Endothelial cell of umbilical vein (primary cell): ENCODE results near the gene TSSK1B. TPM values are rescaled to one million over a fixed set of nuclear protein-coding genes. Genes with fewer than 3 reads are reported as not detected.

Source experiments
- BruUV-seq: library from RNA; stranded (reverse); fragments of 400-500 nt; replicated peaks from 2 replicates; lab custom pipeline; 2021; lab: Mats Ljungman, UMichigan
- CTCF ChIA-PET: fragments of 300-600, 350-600 bp; sonication (Branson Sonifier 250); formaldehyde crosslinking; loops from one replicate; lab custom pipeline; 2021; ENCODE audit warnings: antibody characterized with exemption, inconsistent platforms; lab: Charles Lee
- POLR2A ChIA-PET: fragments of 300-600, 350-600 bp; sonication (Branson Sonifier 250); formaldehyde crosslinking; loops from one replicate; lab custom pipeline; 2021; ENCODE audit warnings: antibody characterized with exemption, inconsistent platforms; lab: Charles Lee
- DNase-seq: peaks from one replicate; pipeline ENCODE4 v3.0.0-alpha.2; 2011; ENCODE audit warnings: low read depth, low spot score
- FAIRE-seq: peaks from 2 replicates; lab custom pipeline; 2011; peaks lifted over from hg19 to GRCh38; lab: Jason Lieb, UNC
- H2AFZ ChIP-seq: 2 replicates; pipeline ENCODE4 v1.6.0; 2012; ENCODE audit warnings: low read depth, low read length, control low read depth, inconsistent platforms
- H3K27ac ChIP-seq: 2 replicates; pipeline ENCODE4 v1.5.1; 2011; ENCODE audit warnings: low read depth, mild to moderate bottlenecking, control low read depth, low read length, moderate library complexity; ENCODE audit not compliant: insufficient read depth
- H3K27me3 ChIP-seq, 2 experiments: 2 replicates each; pipeline versions ENCODE4 v1.6.0 to v1.6.1; 2011; ENCODE audit warnings: low read length in 2 of 2, mixed read lengths in 1 of 2; ENCODE audit not compliant: control insufficient read depth in 2 of 2, insufficient read depth in 2 of 2
- H3K36me3 ChIP-seq, 2 experiments: 2 replicates in 1 of 2; 3 replicates in 1 of 2; pipeline ENCODE4 v1.5.1; 2011; ENCODE audit warnings: low read length in 2 of 2, mild to moderate bottlenecking in 1 of 2, moderate library complexity in 1 of 2; ENCODE audit not compliant: control insufficient read depth in 2 of 2, insufficient read depth in 2 of 2; ENCODE audit errors: extremely low read depth in 1 of 2
- H3K4me1 ChIP-seq: 3 replicates; pipeline ENCODE4 v1.5.1; 2011; ENCODE audit warnings: mild to moderate bottlenecking, low read length; ENCODE audit not compliant: control insufficient read depth, insufficient read depth; ENCODE audit errors: extremely low read depth
- H3K4me2 ChIP-seq: 2 replicates; pipeline ENCODE4 v1.6.1; 2011; ENCODE audit warnings: low read length, control low read depth, mixed read lengths; ENCODE audit not compliant: insufficient read depth
- H3K4me3 ChIP-seq, 3 experiments: fragments of 200-600 bp in 1 of 3; sonication (generic), shearing (Covaris generic) in 1 of 3; replicated peaks in 1 of 3; 2 replicates each; pipeline ENCODE4 v1.5.1; 2011 to 2016; ENCODE audit warnings: control low read depth in 3 of 3, low read length in 3 of 3, mild to moderate bottlenecking in 2 of 3, inconsistent platforms in 1 of 3, low read depth in 1 of 3, moderate library complexity in 1 of 3; ENCODE audit not compliant: insufficient read depth in 1 of 3
- H3K79me2 ChIP-seq: 2 replicates; pipeline ENCODE4 v1.6.0; 2012; ENCODE audit warnings: low read length, inconsistent platforms; ENCODE audit not compliant: control insufficient read depth, insufficient read depth
- H3K9ac ChIP-seq: replicated peaks from 2 replicates; pipeline ENCODE3; 2011; ENCODE audit warnings: low read length, control low read depth; ENCODE audit not compliant: insufficient read depth; ENCODE audit errors: extremely low read depth
- H3K9me1 ChIP-seq: replicated peaks from 3 replicates; pipeline ENCODE4 v1.6.0; 2011; ENCODE audit warnings: mild to moderate bottlenecking, low read length; ENCODE audit not compliant: control insufficient read depth, insufficient read depth; ENCODE audit errors: extremely low read depth
- H3K9me3 ChIP-seq: replicated peaks from 2 replicates; pipeline ENCODE4 v1.5.1; 2012; ENCODE audit warnings: low read length, inconsistent platforms; ENCODE audit not compliant: control insufficient read depth, insufficient read depth
- H4K20me1 ChIP-seq: replicated peaks from 2 replicates; pipeline ENCODE3; 2011; ENCODE audit warnings: mild to moderate bottlenecking, low read length; ENCODE audit not compliant: control insufficient read depth, insufficient read depth; ENCODE audit errors: extremely low read depth
- CTCF ChIP-seq, 2 donors: IDR thresholded peaks; 1 replicate in 1 of 2; 2 replicates in 1 of 2; pipeline ENCODE4 v1.5.1; 2011; ENCODE audit warnings: low read length in 2 of 2, mild to moderate bottlenecking in 2 of 2, moderate library complexity in 2 of 2, control low read depth in 1 of 2, inconsistent platforms in 1 of 2, low read depth in 1 of 2; ENCODE audit not compliant: insufficient read depth in 1 of 2; ENCODE audit errors: extremely low read depth in 1 of 2
- EZH2 ChIP-seq: IDR thresholded peaks from 2 replicates; pipeline ENCODE4 v1.6.1; 2012; ENCODE audit warnings: borderline replicate concordance, low read depth, mild to moderate bottlenecking, moderate library complexity, low read length, inconsistent platforms; ENCODE audit not compliant: severe bottlenecking
- FOS ChIP-seq: IDR thresholded peaks from 2 replicates; pipeline ENCODE4 v1.6.1; 2011; ENCODE audit warnings: mild to moderate bottlenecking, low read length, moderate library complexity, borderline replicate concordance; ENCODE audit not compliant: insufficient read depth
- GATA2 ChIP-seq: IDR thresholded peaks from 2 replicates; pipeline ENCODE4 v1.7.0; 2011; ENCODE audit warnings: low read depth, mild to moderate bottlenecking, moderate library complexity, mixed read lengths, low read length; ENCODE audit not compliant: insufficient read length, insufficient read depth
- JUN ChIP-seq: IDR thresholded peaks from 2 replicates; pipeline ENCODE4 v1.6.1; 2011; ENCODE audit warnings: borderline replicate concordance, low read depth; ENCODE audit not compliant: insufficient read length, insufficient read depth
- MAX ChIP-seq: IDR thresholded peaks from 2 replicates; pipeline ENCODE4 v1.6.1; 2011; ENCODE audit not compliant: insufficient read depth, insufficient read length
- MYC ChIP-seq: IDR thresholded peaks from one replicate; pipeline ENCODE4 v1.6.1; 2011; ENCODE audit warnings: mild to moderate bottlenecking, low read depth, low read length
- POLR2A ChIP-seq: IDR thresholded peaks from 2 replicates; pipeline ENCODE4 v1.6.1; 2012; ENCODE audit warnings: low read depth, mild to moderate bottlenecking, control low read depth, low read length
- POLR2AphosphoS5 ChIP-seq: IDR thresholded peaks from 2 replicates; pipeline ENCODE4 v1.6.1; 2012; ENCODE audit warnings: low read depth, mild to moderate bottlenecking, control low read depth, low read length, moderate library complexity; ENCODE audit not compliant: insufficient read depth
- dilution Hi-C: fragments of 300-500 bp; cut with MboI; formaldehyde crosslinking; loops from one replicate; pipeline ENCODE4 v1.15.0; 2019; ENCODE audit warnings: low sequenced_read_pairs; ENCODE audit not compliant: extremely low pct_ligation_motif_present
- intact Hi-C: fragments of 100-400 bp; cut with micrococcal nuclease; formaldehyde crosslinking; loops from one replicate; pipeline ENCODE4 v1.10.0; 2022
- polyA plus RNA-seq, 4 experiments: library from polyadenylated mRNA; depleted of rRNA in 3 of 4; stranded (reverse) in 3 of 4; unstranded in 1 of 4; fragments of >200 nt; gene quantifications; 2 replicates each; pipeline versions ENCODE4 v1.2.1 to v1.2.3, GENCODE V29; 2011 to 2012; ENCODE audit warnings: missing spikeins in 1 of 4
- total RNA-seq: library from RNA; stranded (reverse); gene quantifications from 2 replicates; pipeline ENCODE4 v1.2.3, GENCODE V29; 2021

The TSSK1B gene
- total and polyA plus RNA-seq, 2 donors (not counting 3 experiments of a cell fraction or from before 2014, with no cell fraction given), result 0.03 TPM; not detected in 1

- intact Hi-C loops, result no loop called here
- ChIA-PET POLR2A (no interaction called here), CTCF (interaction anchor here (0.9 kb wide), 1 partner anchor 68 kb away, joined by 3 read pairs; no protein-coding TSS in a partner anchor)
- DNase-seq (no peak), FAIRE-seq (no peak)
- no peaks in the 10 kb centered on the region for H3K4me1 ChIP-seq
- H3K9me1 ChIP-seq, result no peaks in the 10 kb centered on the region
- no peaks in the 10 kb centered on the region for H4K20me1 ChIP-seq
- H3K9me3 ChIP-seq, result no peaks in the 10 kb centered on the region
- no TSS peak for BruUV-seq
- H3K4me2 ChIP-seq, result no peak overlapping the region
- H3K4me3 ChIP-seq, result no peak overlapping the region
- H2AFZ ChIP-seq, result no peak overlapping the region
- dilution Hi-C loops, result no loop called here
- no peak overlapping the region for H3K27ac ChIP-seq
- H3K9ac ChIP-seq, result no peak overlapping the region
- TF ChIP-seq POLR2AphosphoS5 (no peak), MAX (no peak), FOS (no peak), GATA2 (no peak), POLR2A (no peak), CTCF (IDR thresholded peaks at IDR 0.05; ENCODE audit: extremely low read depth in 1 of 2, insufficient read depth in 1 of 2, low read depth in 1 of 2, low read length in 2 of 2) (no peak), JUN (no peak), MYC (no peak), EZH2 (no peak)
- H3K36me3 ChIP-seq, result no peaks in the 10 kb centered on the region
- H3K27me3 ChIP-seq, result no peaks in the 10 kb centered on the region
- H3K79me2 ChIP-seq, result no peaks in the 10 kb centered on the region
Observed at GRCh38 chr5:113427871-113428574, 6.8 kb downstream of the TSSK1B start.
